Activated CD8-positive, alpha-beta memory T cell treated with anti-CD3 and anti-CD28 coated beads, Interleukin-2, amount 50 U/mL, for 1 hour (primary cell): ENCODE results near the gene AK8.
"Not testable (repeated sequence)": the region's sequence is repeated elsewhere in the genome, so short reads cannot be mapped to it uniquely, and the experiment has no call there.

Experiments
- DNase-seq: peaks from one replicate; pipeline ENCODE4 v3.0.0-alpha.2; 2020; ENCODE audit errors: extremely low read depth

AK8 gene

GRCh38 chr9:132797861-132798659, 80.0 kb downstream of the AK8 start:
- no peak for DNase-seq

GRCh38 chr9:132795511-132796303, 82.4 kb downstream of the AK8 start:
- no peak for DNase-seq

- no peak for DNase-seq
Measured at GRCh38 chr9:132794730-132795380, 83.2 kb downstream of the AK8 start.

GRCh38 chr9:132793606-132794580, 84.2 kb downstream of the AK8 start:
- DNase-seq, result no peak

GRCh38 chr9:132792547-132792946, 85.5 kb downstream of the AK8 start:
- no peak for DNase-seq

- no peak for DNase-seq
Measured at GRCh38 chr9:132791699-132792240, 86.3 kb downstream of the AK8 start.

GRCh38 chr9:132789719-132790118, 88.4 kb downstream of the AK8 start:
- DNase-seq, result no peak

- no peak for DNase-seq
Measured at GRCh38 chr9:132788378-132788777, 89.7 kb downstream of the AK8 start.

- DNase-seq, result no peak
Measured at GRCh38 chr9:132787748-132788159, 90.3 kb downstream of the AK8 start.

GRCh38 chr9:132784286-132784830, 93.7 kb downstream of the AK8 start:
- no peak for DNase-seq

GRCh38 chr9:132783006-132783405, 95.1 kb downstream of the AK8 start:
- no peak for DNase-seq

GRCh38 chr9:132782037-132782436, 96.0 kb downstream of the AK8 start:
- no peak for DNase-seq

GRCh38 chr9:132780230-132781007, 97.7 kb downstream of the AK8 start:
- no peak for DNase-seq

- no peak for DNase-seq
Measured at GRCh38 chr9:132776891-132777290, 101.2 kb downstream of the AK8 start.

- DNase-seq, result no peak
Measured at GRCh38 chr9:132776268-132776667, 101.8 kb downstream of the AK8 start.

GRCh38 chr9:132775720-132776119, 102.4 kb downstream of the AK8 start:
- DNase-seq, result no peak

GRCh38 chr9:132774886-132775285, 103.2 kb downstream of the AK8 start:
- no peak for DNase-seq

- DNase-seq, result no peak
Measured at GRCh38 chr9:132773764-132774339, 104.2 kb downstream of the AK8 start.

- no peak for DNase-seq
Measured at GRCh38 chr9:132773093-132773492, 105.0 kb downstream of the AK8 start.

GRCh38 chr9:132771752-132772151, 106.3 kb downstream of the AK8 start:
- not testable (repeated sequence) for DNase-seq
